Nephron (organoid): ENCODE results near the gene NRP1.
A peak's percentile ranks its signal among the peaks of the same experiment; 100 is the strongest.

Source experiments
- H3K27ac Mint-ChIP-seq, 3 experiments: 2 replicates each; pipeline ENCODE4 v1.8.0; 2020; ENCODE audit warnings: mixed read lengths in 3 of 3, mild to moderate bottlenecking in 2 of 3, moderate library complexity in 1 of 3
- H3K27me3 Mint-ChIP-seq: 2 replicates; pipeline ENCODE4 v1.8.0; 2021; ENCODE audit warnings: low read depth, mild to moderate bottlenecking, moderate library complexity, mixed read lengths
- H3K36me3 Mint-ChIP-seq: 2 replicates; pipeline ENCODE4 v1.8.0; 2020; ENCODE audit warnings: low read depth, mixed read lengths
- H3K4me1 Mint-ChIP-seq: 2 replicates; pipeline ENCODE4 v1.8.0; 2020; ENCODE audit warnings: mixed read lengths
- H3K4me3 Mint-ChIP-seq, 3 experiments: 2 replicates each; pipeline ENCODE4 v1.8.0; 2020; ENCODE audit warnings: mild to moderate bottlenecking in 3 of 3, mixed read lengths in 3 of 3, moderate library complexity in 2 of 3
- H3K9me3 Mint-ChIP-seq: 2 replicates; pipeline ENCODE4 v1.8.0; 2020; ENCODE audit warnings: mixed read lengths
- TF ChIP-seq, protein P1 (sequence below), 3 experiments: fragments of 200-600 bp; sonication (generic); IDR thresholded peaks; one replicate each; pipeline ENCODE4 v1.5.0; 2021; ENCODE audit warnings: antibody characterized with exemption in 3 of 3; ENCODE audit not compliant: unreplicated experiment in 3 of 3

The NRP1 gene

DNA sequence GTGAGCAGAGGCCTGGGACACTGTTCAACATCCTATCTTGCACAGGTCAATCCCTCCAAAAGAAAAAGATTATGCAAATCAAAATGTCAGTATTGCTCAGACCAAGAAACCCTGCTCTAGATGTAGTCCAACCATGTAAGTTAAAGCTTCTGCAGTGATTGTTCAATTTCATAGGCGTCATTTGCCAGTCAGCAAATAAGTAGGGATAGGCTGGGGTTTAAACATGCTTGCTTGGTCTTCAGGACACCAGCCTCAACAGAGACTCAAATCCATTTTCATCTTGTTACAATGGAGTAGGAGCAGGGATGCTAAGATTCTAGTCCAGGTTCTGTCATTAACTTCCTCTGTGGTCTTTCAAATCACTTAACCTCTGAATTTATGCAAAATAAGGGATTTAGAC, 89.1 kb downstream of the NRP1 start:
- peaks cover 8% of the 10 kb centered on the region for H3K4me1 Mint-ChIP-seq
- H3K27ac Mint-ChIP-seq, result no peak overlapping the region
- TF ChIP-seq, protein P1, sequence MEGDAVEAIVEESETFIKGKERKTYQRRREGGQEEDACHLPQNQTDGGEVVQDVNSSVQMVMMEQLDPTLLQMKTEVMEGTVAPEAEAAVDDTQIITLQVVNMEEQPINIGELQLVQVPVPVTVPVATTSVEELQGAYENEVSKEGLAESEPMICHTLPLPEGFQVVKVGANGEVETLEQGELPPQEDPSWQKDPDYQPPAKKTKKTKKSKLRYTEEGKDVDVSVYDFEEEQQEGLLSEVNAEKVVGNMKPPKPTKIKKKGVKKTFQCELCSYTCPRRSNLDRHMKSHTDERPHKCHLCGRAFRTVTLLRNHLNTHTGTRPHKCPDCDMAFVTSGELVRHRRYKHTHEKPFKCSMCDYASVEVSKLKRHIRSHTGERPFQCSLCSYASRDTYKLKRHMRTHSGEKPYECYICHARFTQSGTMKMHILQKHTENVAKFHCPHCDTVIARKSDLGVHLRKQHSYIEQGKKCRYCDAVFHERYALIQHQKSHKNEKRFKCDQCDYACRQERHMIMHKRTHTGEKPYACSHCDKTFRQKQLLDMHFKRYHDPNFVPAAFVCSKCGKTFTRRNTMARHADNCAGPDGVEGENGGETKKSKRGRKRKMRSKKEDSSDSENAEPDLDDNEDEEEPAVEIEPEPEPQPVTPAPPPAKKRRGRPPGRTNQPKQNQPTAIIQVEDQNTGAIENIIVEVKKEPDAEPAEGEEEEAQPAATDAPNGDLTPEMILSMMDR (IDR thresholded peaks at IDR 0.05; ENCODE audit: unreplicated experiment in 3 of 3), result no peak
- H3K9me3 Mint-ChIP-seq, result no peaks in the 10 kb centered on the region
- H3K27me3 Mint-ChIP-seq, result no peaks in the 10 kb centered on the region
- no peak overlapping the region for H3K4me3 Mint-ChIP-seq
- peaks cover 73% of the 10 kb centered on the region for H3K36me3 Mint-ChIP-seq

DNA sequence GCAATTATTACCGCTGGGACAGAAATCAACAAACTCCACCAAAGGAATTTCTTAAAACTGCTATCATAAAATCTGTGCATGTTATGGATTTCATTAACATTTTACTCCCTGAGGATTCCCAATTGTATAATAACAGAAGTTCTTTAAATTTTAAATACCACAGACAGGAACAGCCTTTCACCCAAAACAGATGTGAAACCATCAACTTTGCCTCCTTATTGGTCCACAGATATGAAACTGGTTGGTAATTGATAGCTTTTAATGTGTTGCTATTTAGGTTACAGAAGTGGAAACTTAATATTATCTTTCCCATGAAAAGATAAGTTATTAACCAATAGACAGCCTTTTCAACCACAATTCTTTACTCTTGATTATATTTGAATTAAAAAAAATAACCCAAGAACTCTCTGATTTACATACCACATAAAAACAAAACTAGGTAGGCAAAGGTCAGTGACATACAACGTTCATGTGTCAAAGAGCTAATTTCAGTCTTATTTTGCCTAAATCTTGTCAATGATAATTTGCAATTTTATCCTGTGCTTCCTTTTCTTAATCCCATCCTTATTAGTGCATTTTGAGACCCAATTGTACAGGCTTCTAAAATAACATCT, 90.0 kb downstream of the NRP1 start:
- TF ChIP-seq, protein P1 (IDR thresholded peaks at IDR 0.05; ENCODE audit: unreplicated experiment in 3 of 3), result no peak
- Mint-ChIP-seq H3K4me3 (no peak overlapping the region), H3K9me3 (no peaks in the 10 kb centered on the region), H3K27ac (no peak overlapping the region), H3K27me3 (no peaks in the 10 kb centered on the region), H3K36me3 (peaks cover 72% of the 10 kb centered on the region), H3K4me1 (peaks cover 13% of the 10 kb centered on the region)

DNA sequence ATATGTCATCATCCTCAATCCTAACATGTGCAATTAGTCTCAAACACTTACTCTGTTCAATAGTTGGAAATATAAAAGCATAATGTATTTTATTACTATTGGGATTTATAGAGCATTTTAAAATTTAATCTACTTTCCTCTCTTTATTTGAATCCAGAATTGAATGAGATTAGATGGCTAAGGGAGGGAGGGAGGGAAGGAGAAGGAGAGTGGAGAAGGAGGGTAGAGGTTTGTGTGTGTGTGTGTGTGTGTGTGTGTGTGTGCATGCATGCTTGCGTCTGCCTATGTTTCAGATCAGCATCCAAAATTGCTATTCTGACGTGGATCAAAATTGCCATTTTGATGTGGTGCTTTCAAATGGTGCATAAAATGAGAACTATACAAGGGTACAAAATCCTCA, 90.8 kb downstream of the NRP1 start:
- no peak overlapping the region for H3K27ac Mint-ChIP-seq
- TF ChIP-seq, protein P1 (IDR thresholded peaks at IDR 0.05; ENCODE audit: unreplicated experiment in 3 of 3), result no peak
- no peak overlapping the region for H3K4me3 Mint-ChIP-seq
- peaks cover 69% of the 10 kb centered on the region for H3K36me3 Mint-ChIP-seq
- H3K4me1 Mint-ChIP-seq, result peaks cover 17% of the 10 kb centered on the region
- H3K9me3 Mint-ChIP-seq, result no peaks in the 10 kb centered on the region
- H3K27me3 Mint-ChIP-seq, result no peaks in the 10 kb centered on the region

DNA sequence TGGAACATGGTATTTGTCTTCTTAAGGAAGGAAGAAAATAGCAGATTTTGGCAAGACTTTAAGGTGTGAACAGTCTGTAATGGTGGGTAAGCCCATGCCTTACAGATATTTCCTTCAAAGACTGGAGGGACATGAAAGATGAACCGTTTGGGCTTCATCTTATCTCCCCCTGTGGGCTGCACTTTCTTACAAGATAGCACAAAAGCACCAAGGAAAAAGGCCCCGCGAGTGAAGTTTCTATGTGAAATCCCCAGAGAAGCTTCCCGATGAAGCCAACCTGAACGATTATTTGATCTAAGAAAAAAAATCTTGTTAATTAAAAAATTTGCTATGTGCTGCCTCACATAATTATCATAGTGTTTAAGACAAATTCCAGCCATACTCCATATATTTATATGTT, 91.5 kb downstream of the NRP1 start:
- Mint-ChIP-seq H3K27me3 (no peaks in the 10 kb centered on the region), H3K9me3 (no peaks in the 10 kb centered on the region), H3K4me1 (peaks cover 19% of the 10 kb centered on the region), H3K4me3 (no peak overlapping the region), H3K27ac (no peak overlapping the region), H3K36me3 (peaks cover 69% of the 10 kb centered on the region)
- TF ChIP-seq, protein P1 (IDR thresholded peaks at IDR 0.05; ENCODE audit: unreplicated experiment in 3 of 3), result no peak

DNA sequence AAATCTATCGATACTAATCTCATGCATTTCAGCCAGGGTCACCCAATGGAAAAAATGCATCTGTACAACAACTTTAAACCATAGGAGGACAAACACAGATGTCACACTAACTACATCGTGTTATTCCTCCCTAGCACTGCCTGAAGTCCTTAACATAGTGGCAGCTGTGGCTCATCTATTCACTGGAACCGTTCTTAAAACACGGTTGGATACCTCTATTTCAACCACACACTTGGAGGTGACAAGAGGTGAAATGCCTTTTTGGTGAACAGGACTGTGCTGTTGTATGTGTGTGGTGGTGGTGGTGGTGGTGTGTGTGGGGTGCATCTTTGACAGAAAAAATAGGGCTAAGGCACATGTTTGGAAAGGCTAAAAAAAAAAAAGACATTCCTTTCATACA, 93.1 kb downstream of the NRP1 start:
- TF ChIP-seq, protein P1 (IDR thresholded peaks at IDR 0.05; ENCODE audit: unreplicated experiment in 3 of 3), result no peak
- peaks cover 66% of the 10 kb centered on the region for H3K36me3 Mint-ChIP-seq
- H3K27ac Mint-ChIP-seq, result peak overlapping the region in 1 of 3 experiments; percentile 38
- peaks cover 34% of the 10 kb centered on the region for H3K4me1 Mint-ChIP-seq
- H3K27me3 Mint-ChIP-seq, result no peaks in the 10 kb centered on the region
- no peaks in the 10 kb centered on the region for H3K9me3 Mint-ChIP-seq
- no peak overlapping the region for H3K4me3 Mint-ChIP-seq

DNA sequence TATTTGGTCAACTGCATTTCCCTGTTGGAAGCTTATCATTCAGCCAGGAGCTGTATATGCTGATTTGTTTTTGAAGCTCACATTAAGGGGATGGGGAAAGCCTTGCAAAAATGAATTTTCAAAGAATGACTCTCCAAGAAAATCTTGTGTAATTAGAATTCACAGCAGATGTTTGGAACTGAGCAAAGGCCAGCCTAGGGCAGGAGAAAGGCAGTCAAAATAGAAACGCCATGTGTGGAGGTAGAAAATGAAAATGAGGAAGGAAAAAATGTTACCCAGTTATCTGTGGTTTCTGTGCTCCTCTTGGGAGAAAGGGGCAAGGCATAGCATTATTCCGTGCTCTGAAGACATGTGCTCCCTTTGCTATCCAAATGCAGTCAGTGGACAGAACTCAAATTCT, 93.5 kb downstream of the NRP1 start:
- TF ChIP-seq, protein P1 (IDR thresholded peaks at IDR 0.05; ENCODE audit: unreplicated experiment in 3 of 3), result no peak
- peaks cover 66% of the 10 kb centered on the region for H3K36me3 Mint-ChIP-seq
- H3K4me3 Mint-ChIP-seq, result no peak overlapping the region
- H3K27me3 Mint-ChIP-seq, result no peaks in the 10 kb centered on the region
- peak overlapping the region in 1 of 3 experiments; percentile 38 for H3K27ac Mint-ChIP-seq
- no peaks in the 10 kb centered on the region for H3K9me3 Mint-ChIP-seq
- H3K4me1 Mint-ChIP-seq, result peaks cover 38% of the 10 kb centered on the region
